Neutrophil (primary cell): ENCODE results near the gene KRTAP22-1.

ENCODE experiments used
- H3K27ac ChIP-seq: fragments of 200-600 bp; sonication (generic); 2 replicates; pipeline ENCODE4 v1.5.1; 2016; ENCODE audit warnings: mild to moderate bottlenecking, moderate library complexity
- H3K27me3 ChIP-seq: fragments of 200-600 bp; sonication (generic); 2 replicates; pipeline ENCODE4 v1.6.0; 2016; ENCODE audit warnings: mild to moderate bottlenecking
- H3K36me3 ChIP-seq: fragments of 200-600 bp; sonication (generic); 2 replicates; pipeline ENCODE4 v1.5.1; 2017
- H3K4me1 ChIP-seq, 2 experiments: fragments of 200-600 bp in 1 of 2; sonication (generic) in 1 of 2; 1 replicate in 1 of 2; 2 replicates in 1 of 2; pipeline versions ENCODE4 v1.5.1 to v1.6.1; 2013 to 2016; ENCODE audit warnings: low read depth in 1 of 2, low read length in 1 of 2, mild to moderate bottlenecking in 1 of 2, moderate library complexity in 1 of 2; ENCODE audit not compliant: control insufficient read depth in 1 of 2, insufficient read depth in 1 of 2
- H3K4me3 ChIP-seq, 2 experiments: fragments of 200-600 bp in 1 of 2; sonication (generic) in 1 of 2; 1 replicate in 1 of 2; 2 replicates in 1 of 2; pipeline ENCODE4 v1.5.1; 2013 to 2016; ENCODE audit warnings: low read depth in 1 of 2, low read length in 1 of 2, mild to moderate bottlenecking in 1 of 2, moderate library complexity in 1 of 2
- H3K9me3 ChIP-seq: fragments of 200-600 bp; sonication (generic); 2 replicates; pipeline ENCODE4 v1.5.1; 2016
- TF ChIP-seq, protein P1 (sequence below): fragments of 200-600 bp; sonication (generic); IDR thresholded peaks from 2 replicates; pipeline ENCODE4 v1.5.1; 2016; ENCODE audit warnings: antibody characterized with exemption

Gene KRTAP22-1

DNA sequence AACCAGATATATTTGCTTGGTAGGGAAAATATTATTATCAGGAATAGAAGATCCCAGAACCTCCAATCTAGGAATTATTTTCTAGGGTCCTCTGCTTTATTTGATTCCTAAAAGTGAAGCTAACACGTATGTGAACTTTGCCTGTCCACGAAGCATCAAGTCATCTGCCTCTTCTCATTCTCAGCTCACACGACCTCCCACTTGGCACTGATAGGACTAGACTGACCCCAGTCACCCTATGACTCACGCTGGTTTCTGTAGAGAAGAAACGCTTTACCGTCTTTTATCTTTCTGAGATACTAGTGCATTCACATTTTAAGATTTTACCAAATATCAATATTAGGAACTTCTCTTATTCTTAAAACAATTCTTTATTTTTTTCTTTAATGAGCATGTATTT, 37.8 kb upstream of the KRTAP22-1 start:
- Histone ChIP-seq H3K4me3 (no peak overlapping the region), H3K36me3 (no peaks in the 10 kb centered on the region), H3K27me3 (no peaks in the 10 kb centered on the region), H3K4me1 (no peaks in the 10 kb centered on the region), H3K9me3 (no peaks in the 10 kb centered on the region), H3K27ac (no peak overlapping the region)
- TF ChIP-seq, protein P1, sequence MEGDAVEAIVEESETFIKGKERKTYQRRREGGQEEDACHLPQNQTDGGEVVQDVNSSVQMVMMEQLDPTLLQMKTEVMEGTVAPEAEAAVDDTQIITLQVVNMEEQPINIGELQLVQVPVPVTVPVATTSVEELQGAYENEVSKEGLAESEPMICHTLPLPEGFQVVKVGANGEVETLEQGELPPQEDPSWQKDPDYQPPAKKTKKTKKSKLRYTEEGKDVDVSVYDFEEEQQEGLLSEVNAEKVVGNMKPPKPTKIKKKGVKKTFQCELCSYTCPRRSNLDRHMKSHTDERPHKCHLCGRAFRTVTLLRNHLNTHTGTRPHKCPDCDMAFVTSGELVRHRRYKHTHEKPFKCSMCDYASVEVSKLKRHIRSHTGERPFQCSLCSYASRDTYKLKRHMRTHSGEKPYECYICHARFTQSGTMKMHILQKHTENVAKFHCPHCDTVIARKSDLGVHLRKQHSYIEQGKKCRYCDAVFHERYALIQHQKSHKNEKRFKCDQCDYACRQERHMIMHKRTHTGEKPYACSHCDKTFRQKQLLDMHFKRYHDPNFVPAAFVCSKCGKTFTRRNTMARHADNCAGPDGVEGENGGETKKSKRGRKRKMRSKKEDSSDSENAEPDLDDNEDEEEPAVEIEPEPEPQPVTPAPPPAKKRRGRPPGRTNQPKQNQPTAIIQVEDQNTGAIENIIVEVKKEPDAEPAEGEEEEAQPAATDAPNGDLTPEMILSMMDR = no peak

DNA sequence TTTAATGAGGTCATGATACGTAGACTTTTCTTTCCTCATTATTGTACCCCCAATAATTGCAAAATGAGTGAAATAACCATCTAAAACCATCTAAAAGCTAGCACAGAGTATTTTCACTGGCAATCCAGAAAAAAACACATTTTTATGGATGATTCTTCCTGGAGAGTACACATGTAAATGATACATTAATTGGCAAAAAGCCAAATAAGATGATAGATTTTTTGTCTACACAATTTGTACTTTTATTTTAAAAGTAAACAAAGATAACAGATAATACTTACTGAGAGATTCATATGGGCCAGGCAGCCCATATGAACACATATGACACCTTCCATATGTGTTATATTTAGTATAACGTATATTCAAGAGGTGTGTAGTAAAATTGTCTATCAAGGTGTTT, 37.3 kb upstream of the KRTAP22-1 start:
- TF ChIP-seq, protein P1 = no peak
- no peaks in the 10 kb centered on the region for H3K9me3 ChIP-seq
- no peaks in the 10 kb centered on the region for H3K36me3 ChIP-seq
- no peaks in the 10 kb centered on the region for H3K4me1 ChIP-seq
- H3K27me3 ChIP-seq = no peaks in the 10 kb centered on the region
- no peak overlapping the region for H3K27ac ChIP-seq
- H3K4me3 ChIP-seq = no peak overlapping the region

DNA sequence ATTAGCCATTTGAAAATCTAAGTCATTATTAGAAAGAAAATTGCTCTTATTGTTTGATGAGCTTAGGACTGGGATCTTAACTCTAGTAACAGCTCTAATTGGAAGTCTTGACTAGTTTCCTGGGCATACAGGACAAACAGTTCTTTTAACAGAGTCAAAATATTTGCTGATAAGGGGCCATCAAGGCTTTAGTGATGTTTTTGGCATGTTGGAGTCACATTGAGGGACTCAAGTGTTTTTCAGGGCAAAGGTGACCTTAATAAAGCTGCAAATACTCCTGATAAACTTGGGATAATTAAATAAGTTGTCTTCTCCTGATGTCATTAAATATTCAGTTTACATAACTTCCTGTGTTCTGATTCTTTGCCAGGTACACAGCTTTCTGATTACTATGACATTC, 33.3 kb upstream of the KRTAP22-1 start:
- H3K4me3 ChIP-seq = no peak overlapping the region
- no peak overlapping the region for H3K27ac ChIP-seq
- H3K4me1 ChIP-seq = no peaks in the 10 kb centered on the region
- TF ChIP-seq, protein P1 = no peak
- no peaks in the 10 kb centered on the region for H3K36me3 ChIP-seq
- H3K9me3 ChIP-seq = no peaks in the 10 kb centered on the region
- H3K27me3 ChIP-seq = no peaks in the 10 kb centered on the region

DNA sequence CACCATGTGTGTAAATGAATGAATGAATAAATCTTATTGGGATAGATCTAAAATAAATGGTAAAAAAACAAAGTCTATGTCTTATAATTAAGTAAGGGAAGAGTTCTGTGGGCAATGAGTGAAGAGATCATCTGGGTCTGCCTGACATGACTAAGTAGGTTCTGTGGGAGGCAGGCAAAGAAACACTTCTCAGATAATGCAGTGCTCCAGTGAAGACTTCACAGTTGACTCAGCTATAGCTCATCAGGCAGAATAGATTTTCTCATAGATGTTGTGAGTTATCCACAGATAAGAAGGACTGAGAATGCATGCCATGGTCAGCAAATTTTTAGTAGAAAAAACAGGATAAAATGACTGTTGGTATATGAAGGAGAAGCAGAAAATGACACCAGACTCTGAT, 23.1 kb upstream of the KRTAP22-1 start:
- no peak overlapping the region for H3K4me3 ChIP-seq
- no peak overlapping the region for H3K27ac ChIP-seq
- H3K36me3 ChIP-seq = no peaks in the 10 kb centered on the region
- no peaks in the 10 kb centered on the region for H3K9me3 ChIP-seq
- H3K4me1 ChIP-seq = no peaks in the 10 kb centered on the region
- no peaks in the 10 kb centered on the region for H3K27me3 ChIP-seq
- TF ChIP-seq, protein P1 = no peak

DNA sequence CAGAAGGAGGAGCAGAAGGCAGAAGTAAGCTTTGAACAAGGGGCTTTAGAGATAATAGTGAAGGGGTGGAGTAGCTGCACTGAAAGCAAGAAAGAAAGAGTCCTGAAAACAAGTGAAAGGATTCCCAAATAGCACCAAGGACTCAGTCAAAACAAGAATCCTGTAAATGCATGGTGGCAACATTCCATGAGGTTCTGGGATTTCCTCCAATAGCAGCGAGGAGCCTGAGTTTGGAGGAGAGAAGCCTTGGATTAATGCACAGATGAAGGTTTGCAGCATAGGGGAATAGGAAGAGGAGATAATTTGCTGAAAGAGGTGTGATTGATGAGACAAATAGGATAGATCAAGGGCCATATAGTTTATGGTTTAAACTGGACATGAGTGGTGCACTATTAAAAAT, 21.5 kb upstream of the KRTAP22-1 start:
- Histone ChIP-seq H3K4me3 (no peak overlapping the region), H3K9me3 (no peaks in the 10 kb centered on the region), H3K36me3 (no peaks in the 10 kb centered on the region), H3K27me3 (no peaks in the 10 kb centered on the region), H3K4me1 (no peaks in the 10 kb centered on the region), H3K27ac (no peak overlapping the region)
- TF ChIP-seq, protein P1 = no peak

DNA sequence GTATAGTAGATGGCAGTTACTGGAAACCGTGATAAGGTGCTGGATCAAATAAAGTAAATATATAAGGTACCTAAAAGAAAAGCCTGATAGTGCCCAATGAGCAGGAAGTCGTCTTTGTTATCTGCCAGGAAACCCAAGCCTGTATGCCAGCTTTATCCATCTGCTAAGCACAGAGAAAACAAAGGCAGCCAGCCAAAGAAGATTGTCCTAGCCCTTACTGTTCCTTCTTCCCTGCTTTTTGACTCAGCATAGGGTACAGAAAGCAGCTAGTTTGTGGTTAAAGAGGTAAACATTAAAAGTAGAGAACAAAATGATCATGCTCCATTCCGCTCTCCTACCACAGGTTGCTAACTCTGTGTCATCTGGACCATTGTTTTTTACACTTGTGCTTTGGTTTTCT, 20.8 kb upstream of the KRTAP22-1 start:
- H3K36me3 ChIP-seq = no peaks in the 10 kb centered on the region

More for the DNA sequence above, 20.8 kb upstream of the KRTAP22-1 start:
- no peak overlapping the region for H3K4me3 ChIP-seq
- TF ChIP-seq, protein P1 = no peak
- no peaks in the 10 kb centered on the region for H3K4me1 ChIP-seq
- H3K9me3 ChIP-seq = no peaks in the 10 kb centered on the region
- no peak overlapping the region for H3K27ac ChIP-seq
- H3K27me3 ChIP-seq = no peaks in the 10 kb centered on the region
